Stimulated activated CD8-positive, alpha-beta memory T cell treated with anti-CD3 and anti-CD28 coated beads, Interleukin-12 subunit alpha, Interleukin-12 subunit beta, amount 100 ng/mL, for 4 hours (primary cell): ENCODE measurements around the gene PLPP7.
A peak's percentile ranks its signal among the peaks of the same experiment; 100 is the strongest.

Experiments
- DNase-seq: peaks from one replicate; pipeline ENCODE4 v3.0.0-alpha.2; 2020; ENCODE audit warnings: low read depth

The PLPP7 gene

GRCh38 chr9:131303381-131304321 lies 14.1 kb downstream of the PLPP7 start:
- DNase-seq: no peak

DNA sequence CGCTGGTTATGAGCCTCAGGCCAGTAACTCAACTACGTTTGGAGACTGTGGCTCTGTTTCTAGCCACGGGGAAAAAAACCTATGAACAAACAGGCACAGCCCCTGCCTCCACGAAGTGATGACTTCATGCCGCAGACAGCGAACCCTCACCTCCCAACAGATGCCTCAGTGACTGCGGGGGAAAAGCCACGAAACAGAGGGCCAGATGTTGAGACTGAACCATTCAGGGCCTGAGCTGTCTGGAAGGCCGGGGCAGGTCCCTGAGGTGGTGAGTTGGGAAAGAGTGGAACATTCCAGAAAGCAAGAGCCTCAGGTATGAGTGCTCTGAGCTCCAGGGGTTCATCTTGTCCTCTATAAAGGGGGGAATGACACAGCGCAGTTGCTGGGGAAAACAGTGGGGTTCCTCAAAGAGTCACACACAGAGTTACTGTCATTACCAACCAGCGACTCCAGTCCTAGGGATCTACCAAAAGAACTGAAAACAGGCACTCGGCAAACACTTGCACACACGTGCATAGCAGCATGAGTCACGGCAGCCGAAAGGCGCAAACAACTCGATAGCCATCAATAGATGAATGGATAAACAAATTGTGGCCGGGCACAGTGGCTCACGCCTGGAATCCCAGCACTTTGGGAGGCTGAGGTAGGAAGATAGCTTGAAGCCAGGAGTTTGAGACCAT lies 15.3 kb downstream of the PLPP7 start:
- DNase-seq: no peak

GRCh38 chr9:131306397-131307004 lies 17.0 kb downstream of the PLPP7 start:
- DNase-seq: no peak

GRCh38 chr9:131307974-131308373 lies 18.5 kb downstream of the PLPP7 start:
- no peak for DNase-seq

- no peak for DNase-seq
These were observed 18.9 kb downstream of the PLPP7 start for GRCh38 chr9:131308452-131308851.

- no peak for DNase-seq
These were observed 19.5 kb downstream of the PLPP7 start for GRCh38 chr9:131308906-131309529.

GRCh38 chr9:131309530-131310276 lies 20.2 kb downstream of the PLPP7 start:
- DNase-seq: no peak

- peak; percentile 23 for DNase-seq
These were observed 21.5 kb downstream of the PLPP7 start for GRCh38 chr9:131310833-131311554.

GRCh38 chr9:131312246-131312645 lies 22.7 kb downstream of the PLPP7 start:
- no peak for DNase-seq

DNA sequence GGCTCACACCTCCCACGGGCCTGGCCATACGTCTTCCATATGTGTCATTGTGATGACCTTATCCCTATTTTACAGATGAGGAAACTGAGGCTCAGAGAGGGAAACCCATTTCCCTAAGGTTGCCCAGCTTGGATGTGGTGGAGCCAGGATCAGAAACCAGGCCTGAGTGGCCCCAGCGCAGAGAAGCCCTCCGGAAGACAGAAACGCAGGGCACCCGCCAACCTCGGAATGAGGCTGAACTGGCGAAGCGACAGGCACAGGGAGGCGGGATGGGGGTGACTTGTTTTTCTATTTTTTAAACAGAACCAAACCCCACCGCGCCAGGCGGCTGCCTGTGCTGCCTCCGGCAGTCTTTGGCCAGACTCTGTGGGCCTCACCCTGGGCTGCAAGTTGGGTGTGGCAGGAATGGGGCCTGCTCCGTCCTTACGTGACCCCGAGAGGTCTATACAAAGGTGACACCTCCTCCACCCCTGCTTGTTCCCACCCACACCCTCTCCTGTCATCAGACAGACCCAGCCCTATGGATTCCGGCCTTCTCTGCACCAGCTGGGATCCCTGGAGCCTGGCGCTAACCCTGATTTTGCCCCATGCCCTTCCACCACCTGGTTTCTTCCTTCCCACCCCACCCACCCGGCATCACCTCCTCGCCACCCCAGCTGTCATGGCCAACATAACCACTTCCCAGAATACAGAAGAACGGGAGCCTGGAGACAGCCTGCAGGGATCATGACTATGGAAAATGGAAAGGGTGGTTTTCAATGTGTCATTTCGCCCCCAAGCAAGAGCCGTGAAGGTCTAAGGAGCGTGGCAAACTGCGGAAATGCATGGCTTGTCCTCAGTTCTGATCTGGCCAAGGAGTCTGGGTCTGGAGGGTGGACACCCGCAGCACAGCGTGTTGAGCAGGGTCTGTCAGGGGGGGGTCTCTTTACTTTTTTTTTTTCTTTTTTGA lies 23.6 kb downstream of the PLPP7 start:
- DNase-seq: no peak

GRCh38 chr9:131318231-131319085 lies 28.9 kb downstream of the PLPP7 start:
- no peak for DNase-seq

DNA sequence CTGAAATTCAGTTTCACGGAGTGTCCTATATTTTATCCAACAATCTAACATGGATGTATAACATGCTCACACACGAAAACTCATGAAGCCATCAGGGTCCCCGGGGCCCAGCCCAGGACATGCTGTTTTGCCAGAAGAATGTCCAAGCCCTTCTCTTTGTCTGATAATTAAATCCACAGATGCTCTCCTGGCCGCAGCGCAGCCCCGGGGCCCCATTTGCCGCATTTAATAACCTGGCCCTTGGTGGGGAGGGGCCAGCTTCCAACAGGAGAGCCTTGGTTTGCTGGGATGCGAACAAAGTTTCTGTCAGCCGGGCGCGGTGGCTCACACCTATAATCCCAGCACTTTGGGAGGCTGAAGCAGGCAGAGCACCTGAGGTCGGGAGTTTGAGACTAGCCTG lies 30.0 kb downstream of the PLPP7 start:
- no peak for DNase-seq

DNA sequence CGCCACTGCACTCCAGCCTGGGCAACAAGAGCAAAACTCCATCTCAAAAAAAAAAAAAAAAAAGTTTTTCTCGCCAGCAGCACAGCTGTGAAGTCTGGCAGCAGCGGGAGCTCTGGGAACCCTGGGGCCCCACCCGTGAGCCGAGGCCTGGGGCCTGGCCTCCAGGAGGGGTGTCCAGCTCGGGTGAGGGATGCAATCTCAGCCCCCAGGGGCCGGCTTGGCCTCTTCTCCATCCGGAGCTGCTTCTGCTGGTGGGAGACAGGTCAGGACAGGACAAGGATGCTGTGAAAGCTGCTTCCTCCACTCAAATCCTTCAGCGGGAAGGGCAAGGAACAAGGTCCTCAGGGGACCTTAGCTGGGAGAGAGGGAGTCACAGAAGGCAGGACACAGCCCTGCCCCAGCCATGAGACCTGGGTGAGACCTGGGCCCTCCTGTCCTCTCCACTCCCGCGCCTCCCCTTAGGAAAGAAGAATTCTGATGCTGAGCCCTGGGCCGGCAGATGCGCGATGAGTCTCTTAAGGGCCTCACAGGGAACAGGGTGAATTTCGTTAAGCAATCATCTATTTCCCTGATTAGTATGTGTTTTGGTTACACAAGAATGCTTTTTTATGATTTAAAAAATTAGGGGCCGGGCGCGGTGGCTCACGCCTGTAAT lies 30.6 kb downstream of the PLPP7 start:
- no peak for DNase-seq

- DNase-seq: no peak
These were observed 34.1 kb downstream of the PLPP7 start for GRCh38 chr9:131323629-131324028.

DNA sequence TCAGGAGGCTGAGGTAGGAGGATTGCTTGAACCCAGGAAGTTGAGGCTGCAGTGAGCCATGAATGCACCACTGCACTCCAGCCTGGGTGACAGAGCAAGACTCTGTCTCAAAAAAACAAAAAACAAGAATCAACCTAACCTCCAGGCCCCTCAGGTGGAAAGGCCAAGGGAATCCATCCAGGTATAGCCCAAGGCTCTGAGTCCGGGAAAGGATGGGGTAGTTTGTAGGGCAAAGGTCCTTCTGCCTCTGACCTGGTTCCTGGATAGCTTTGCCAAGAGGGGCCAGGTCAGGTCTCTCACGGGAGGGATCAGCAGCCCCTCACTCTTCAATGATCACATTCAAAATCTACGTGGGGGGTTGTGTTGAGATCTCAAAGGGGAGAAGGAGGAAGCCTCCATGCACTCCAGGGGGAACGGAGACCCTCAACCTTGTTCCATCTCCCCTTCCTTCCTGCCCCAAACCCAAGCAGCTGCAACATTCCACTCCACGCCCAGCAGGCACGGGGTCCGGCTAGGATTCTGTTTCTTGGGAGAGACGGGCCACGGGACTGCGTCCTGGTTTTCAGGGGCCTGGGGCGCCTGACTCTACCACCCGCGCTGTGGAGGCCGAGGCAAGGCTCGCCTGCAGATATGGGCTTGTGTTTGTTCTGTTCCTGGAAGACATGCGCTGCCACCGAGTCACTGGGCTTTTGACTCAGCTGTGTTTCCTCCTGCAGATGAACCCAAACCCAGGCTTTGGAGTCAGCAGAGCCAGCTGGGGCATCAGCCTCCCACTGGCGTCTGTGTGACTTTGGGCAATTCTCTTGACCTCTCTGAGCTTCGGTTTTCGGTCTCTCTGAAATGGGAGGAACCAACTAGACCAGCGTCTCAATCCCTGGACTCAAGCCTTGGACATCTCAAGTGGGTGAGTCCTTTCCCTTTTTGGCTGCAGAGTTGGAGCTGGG lies 35.5 kb downstream of the PLPP7 start:
- no peak for DNase-seq

GRCh38 chr9:131329241-131329641 lies 39.7 kb downstream of the PLPP7 start:
- DNase-seq: no peak
